AG04450 (cell line): ENCODE data around the gene ZC3H8. TPM values are rescaled to one million over a fixed set of nuclear protein-coding genes. Genes with fewer than 3 reads are reported as not detected.

ENCODE experiments used
- CTCF ChIA-PET: fragments of 300-600, 350-600 bp; formaldehyde crosslinking; extraction: SDS; loops from one replicate; lab custom pipeline; 2022; ENCODE audit warnings: antibody characterized with exemption, inconsistent platforms; lab: Charles Lee
- POLR2A ChIA-PET: fragments of 350-600 bp; formaldehyde crosslinking; extraction: SDS; loops from one replicate; lab custom pipeline; 2021; ENCODE audit warnings: antibody characterized with exemption, inconsistent platforms; lab: Yijun Ruan, JAX
- DNase-seq: peaks from one replicate; pipeline ENCODE4 v3.0.0-alpha.2; 2011; ENCODE audit warnings: low read depth, low spot score
- H3K27ac ChIP-seq: one replicate; pipeline ENCODE4 v1.5.1; 2012; ENCODE audit warnings: low read depth, low read length, control low read depth
- H3K27me3 ChIP-seq: one replicate; pipeline ENCODE4 v1.6.0; 2012; ENCODE audit warnings: low read length; ENCODE audit not compliant: control insufficient read depth, insufficient read depth
- H3K4me3 ChIP-seq: 2 replicates; pipeline ENCODE4 v1.5.1; 2011; ENCODE audit warnings: mild to moderate bottlenecking, low read depth, low read length, control low read depth
- H3K9me3 ChIP-seq: 2 replicates; pipeline ENCODE4 v1.5.1; 2012; ENCODE audit warnings: low read length; ENCODE audit not compliant: control insufficient read depth, insufficient read depth
- polyA plus RNA-seq: library from polyadenylated mRNA; depleted of rRNA; stranded (reverse); fragments of >200 nt; gene quantifications from 2 replicates; pipeline ENCODE4 v1.2.3, GENCODE V29; 2011
- TF ChIP-seq, protein P1 (sequence below): IDR thresholded peaks from 2 replicates; pipeline ENCODE4 v1.5.1; 2011; ENCODE audit warnings: low read depth, low read length, control low read depth, inconsistent platforms

ZC3H8 gene
- polyA plus RNA-seq, 1 experiment, result 4.4 TPM

DNA sequence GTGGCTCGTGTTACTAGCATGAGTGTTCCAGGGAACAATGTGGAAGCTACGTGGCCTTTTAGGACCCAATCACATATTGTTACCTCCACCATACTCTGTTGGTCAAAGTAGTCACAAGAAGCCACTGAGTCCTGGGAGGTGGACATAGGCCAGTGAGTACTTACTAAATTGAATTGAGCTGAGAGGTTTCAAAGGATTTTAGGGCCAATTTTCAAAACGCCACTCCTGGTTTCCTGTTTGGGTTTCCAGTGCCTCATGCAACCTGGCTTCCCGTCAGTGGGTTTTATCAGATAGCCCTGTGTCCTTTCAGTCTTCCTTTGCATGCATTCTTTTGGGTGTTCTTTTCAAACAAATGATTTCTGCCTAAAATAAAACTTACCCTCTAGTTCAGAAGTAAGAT, 60.4 kb downstream of the ZC3H8 start:
- TF ChIP-seq, protein P1, sequence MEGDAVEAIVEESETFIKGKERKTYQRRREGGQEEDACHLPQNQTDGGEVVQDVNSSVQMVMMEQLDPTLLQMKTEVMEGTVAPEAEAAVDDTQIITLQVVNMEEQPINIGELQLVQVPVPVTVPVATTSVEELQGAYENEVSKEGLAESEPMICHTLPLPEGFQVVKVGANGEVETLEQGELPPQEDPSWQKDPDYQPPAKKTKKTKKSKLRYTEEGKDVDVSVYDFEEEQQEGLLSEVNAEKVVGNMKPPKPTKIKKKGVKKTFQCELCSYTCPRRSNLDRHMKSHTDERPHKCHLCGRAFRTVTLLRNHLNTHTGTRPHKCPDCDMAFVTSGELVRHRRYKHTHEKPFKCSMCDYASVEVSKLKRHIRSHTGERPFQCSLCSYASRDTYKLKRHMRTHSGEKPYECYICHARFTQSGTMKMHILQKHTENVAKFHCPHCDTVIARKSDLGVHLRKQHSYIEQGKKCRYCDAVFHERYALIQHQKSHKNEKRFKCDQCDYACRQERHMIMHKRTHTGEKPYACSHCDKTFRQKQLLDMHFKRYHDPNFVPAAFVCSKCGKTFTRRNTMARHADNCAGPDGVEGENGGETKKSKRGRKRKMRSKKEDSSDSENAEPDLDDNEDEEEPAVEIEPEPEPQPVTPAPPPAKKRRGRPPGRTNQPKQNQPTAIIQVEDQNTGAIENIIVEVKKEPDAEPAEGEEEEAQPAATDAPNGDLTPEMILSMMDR, result no peak
- Histone ChIP-seq H3K4me3 (no peak overlapping the region), H3K9me3 (no peaks in the 10 kb centered on the region), H3K27me3 (peaks cover 12% of the 10 kb centered on the region), H3K27ac (no peak overlapping the region)
- ChIA-PET POLR2A (no interaction called here), CTCF (no interaction called here)
- no peak for DNase-seq

DNA sequence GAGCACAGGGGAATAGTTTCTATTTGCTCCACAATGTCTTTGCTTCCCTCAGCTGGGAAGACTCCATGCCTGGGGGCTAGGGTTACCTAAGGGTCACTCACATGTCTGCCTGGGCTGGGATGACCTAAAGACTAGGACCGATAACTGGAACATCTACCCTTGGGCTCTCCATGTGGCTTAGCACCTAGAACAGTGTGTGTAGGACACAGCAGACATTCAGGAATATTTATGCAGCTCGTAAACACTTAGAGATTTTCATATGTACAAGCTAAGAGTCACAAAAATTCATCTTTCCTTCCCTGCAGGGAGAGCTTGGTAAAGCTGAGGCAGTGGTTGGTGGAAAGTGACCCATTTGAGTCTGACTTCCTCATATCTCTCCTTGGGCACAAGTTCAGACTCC, 60.8 kb downstream of the ZC3H8 start:
- no peak for DNase-seq
- CTCF ChIA-PET, result no interaction called here
- peaks cover 12% of the 10 kb centered on the region for H3K27me3 ChIP-seq
- no peaks in the 10 kb centered on the region for H3K9me3 ChIP-seq
- no peak overlapping the region for H3K27ac ChIP-seq
- TF ChIP-seq, protein P1, result no peak
- no peak overlapping the region for H3K4me3 ChIP-seq
- POLR2A ChIA-PET, result no interaction called here

DNA sequence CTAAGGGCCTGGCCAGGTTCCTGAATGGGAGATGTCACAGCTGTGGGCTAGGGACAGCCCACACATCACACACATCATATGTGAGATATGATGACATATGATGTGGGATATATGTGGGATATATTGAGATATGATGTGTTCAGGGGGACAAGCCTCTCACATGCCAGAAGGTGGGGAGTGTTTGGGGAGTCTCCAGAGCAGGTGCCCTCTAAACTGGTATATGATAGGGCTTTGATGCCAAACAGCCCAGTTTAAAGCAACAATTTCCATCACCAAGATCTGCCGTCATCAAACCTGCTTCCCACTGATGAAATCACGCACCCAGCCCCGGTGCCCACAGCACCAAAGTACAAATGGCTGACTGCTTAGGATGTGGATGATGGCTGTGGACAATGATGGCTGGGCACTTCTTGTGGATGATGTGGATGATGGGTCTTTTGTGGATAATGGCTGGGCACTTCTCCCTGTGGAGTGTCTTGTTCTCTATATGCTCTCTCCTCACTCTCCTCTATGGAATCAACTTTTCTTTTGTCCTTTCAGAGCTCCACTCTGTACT, 65.8 kb downstream of the ZC3H8 start:
- ChIA-PET CTCF (no interaction called here), POLR2A (no interaction called here)
- H3K4me3 ChIP-seq, result no peak overlapping the region
- peaks cover 4% of the 10 kb centered on the region; the same call in 1 of the 2 replicates for H3K9me3 ChIP-seq
- TF ChIP-seq, protein P1, result no peak
- H3K27me3 ChIP-seq, result peaks cover under 1% of the 10 kb centered on the region
- H3K27ac ChIP-seq, result no peak overlapping the region
- no peak for DNase-seq

- POLR2A ChIA-PET, result no interaction called here
- peaks cover 3% of the 10 kb centered on the region for H3K27me3 ChIP-seq
- H3K27ac ChIP-seq, result no peak overlapping the region
- H3K4me3 ChIP-seq, result no peak overlapping the region
- CTCF ChIA-PET, result no interaction called here
- TF ChIP-seq, protein P1, result no peak
- DNase-seq, result no peak
- H3K9me3 ChIP-seq, result peaks cover 4% of the 10 kb centered on the region; the same call in 1 of the 2 replicates
Observed at GRCh38 chr2:112187805-112188596, 66.8 kb downstream of the ZC3H8 start.

- H3K9me3 ChIP-seq, result peaks cover 4% of the 10 kb centered on the region; the same call in 1 of the 2 replicates
- no peak overlapping the region for H3K27ac ChIP-seq
- ChIA-PET POLR2A (no interaction called here), CTCF (no interaction called here)
- TF ChIP-seq, protein P1, result no peak
- DNase-seq, result no peak
- H3K4me3 ChIP-seq, result no peak overlapping the region
- H3K27me3 ChIP-seq, result peaks cover 3% of the 10 kb centered on the region
Observed at GRCh38 chr2:112187046-112187715, 67.7 kb downstream of the ZC3H8 start.
